Measurements from ENCODE around the gene SIK3. TPM values are rescaled to one million over a fixed set of nuclear protein-coding genes. Genes with fewer than 3 reads are reported as not detected.

SIK3 gene
- total RNA-seq, 1 experiment from 2014 or later, result 31.4 TPM

GRCh38 chr11:117095284-117096161 lies 2.7 kb downstream of the SIK3 start:
- Histone ChIP-seq H3K4me2 (ENCODE audit: insufficient read depth, insufficient read length, low read length) (no peak overlapping the region), H4K20me1 (ENCODE audit: control insufficient read depth, insufficient read depth, insufficient read length) (no peaks in the 10 kb centered on the region), H2BK20ac (ENCODE audit: low read depth, low read length, poor library complexity, severe bottlenecking) (no peak overlapping the region), H2BK120ac (ENCODE audit: low read depth, low read length, poor library complexity, severe bottlenecking) (no peak overlapping the region), H3K18ac (ENCODE audit: insufficient read length, low read depth, low read length) (no peak overlapping the region), H2BK15ac (ENCODE audit: low read depth, low read length) (no peak overlapping the region), H3K79me2 (ENCODE audit: insufficient read depth, low read length) (peaks cover 30% of the 10 kb centered on the region; the same call in 1 of the 2 replicates), H3K23ac (ENCODE audit: insufficient read length, low read depth, low read length) (no peak overlapping the region), H3K14ac (ENCODE audit: insufficient read depth, low read length) (no peak overlapping the region), H3T11ph (ENCODE audit: low read length) (no peak overlapping the region), H3K79me1 (ENCODE audit: insufficient read depth, low read depth, low read length, poor library complexity, severe bottlenecking) (no peaks in the 10 kb centered on the region), H3K9ac (ENCODE audit: extremely low read depth, insufficient read length, low read length) (no peak overlapping the region), H3K27me3 (ENCODE audit: insufficient read depth, low read length) (no peaks in the 10 kb centered on the region), H4K91ac (ENCODE audit: insufficient read length, low read depth, low read length) (no peak overlapping the region), H3K9me3 (ENCODE audit: control insufficient read depth, low read depth, low read length) (no peaks in the 10 kb centered on the region), H2BK12ac (ENCODE audit: insufficient read length, low read depth, low read length) (no peak overlapping the region), H2BK5ac (ENCODE audit: insufficient read length, low read length) (no peak overlapping the region), H2AK5ac (ENCODE audit: insufficient read length, low read length) (no peak overlapping the region), H3K23me2 (ENCODE audit: insufficient read length, low read depth, low read length, poor library complexity, severe bottlenecking) (peaks cover 17% of the 10 kb centered on the region), H2AFZ (ENCODE audit: low read length) (no peak overlapping the region), H4K5ac (ENCODE audit: insufficient read length, low read depth, low read length) (no peak overlapping the region), H4K8ac (replicated peaks; ENCODE audit: insufficient read length, low read depth, low read length) (no peak overlapping the region), H3K27ac (ENCODE audit: insufficient read length, low read depth, low read length) (no peak overlapping the region), H3K56ac (ENCODE audit: insufficient read length, low read depth, low read length) (no peak overlapping the region), H3K4ac (ENCODE audit: low read depth, low read length) (no peak overlapping the region), H3K4me1 (ENCODE audit: insufficient read depth, low read length) (peaks cover 6% of the 10 kb centered on the region; the same call in 1 of the 2 replicates)
- TF ChIP-seq, protein P1, sequence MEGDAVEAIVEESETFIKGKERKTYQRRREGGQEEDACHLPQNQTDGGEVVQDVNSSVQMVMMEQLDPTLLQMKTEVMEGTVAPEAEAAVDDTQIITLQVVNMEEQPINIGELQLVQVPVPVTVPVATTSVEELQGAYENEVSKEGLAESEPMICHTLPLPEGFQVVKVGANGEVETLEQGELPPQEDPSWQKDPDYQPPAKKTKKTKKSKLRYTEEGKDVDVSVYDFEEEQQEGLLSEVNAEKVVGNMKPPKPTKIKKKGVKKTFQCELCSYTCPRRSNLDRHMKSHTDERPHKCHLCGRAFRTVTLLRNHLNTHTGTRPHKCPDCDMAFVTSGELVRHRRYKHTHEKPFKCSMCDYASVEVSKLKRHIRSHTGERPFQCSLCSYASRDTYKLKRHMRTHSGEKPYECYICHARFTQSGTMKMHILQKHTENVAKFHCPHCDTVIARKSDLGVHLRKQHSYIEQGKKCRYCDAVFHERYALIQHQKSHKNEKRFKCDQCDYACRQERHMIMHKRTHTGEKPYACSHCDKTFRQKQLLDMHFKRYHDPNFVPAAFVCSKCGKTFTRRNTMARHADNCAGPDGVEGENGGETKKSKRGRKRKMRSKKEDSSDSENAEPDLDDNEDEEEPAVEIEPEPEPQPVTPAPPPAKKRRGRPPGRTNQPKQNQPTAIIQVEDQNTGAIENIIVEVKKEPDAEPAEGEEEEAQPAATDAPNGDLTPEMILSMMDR (conservative IDR thresholded peaks at IDR 0.05), result no peak
- Mint-ChIP-seq H3K9me3 (0 out of 5 replicates have a peak, but pooled peaks cover 0 to 2% of the 10 kb centered on the region in 2 experiments), H3K27me3 (ENCODE audit: low read depth) (peaks cover 1% of the 10 kb centered on the region; the same call in 1 of the 2 replicates), H3K4me3 (peak overlapping the region in 1 of 2 experiments; percentile 99; a peak in 4 of 5 replicates), H3K4me1 (peaks cover 36% of the 10 kb centered on the region in 2 experiments), H3K27ac (peak overlapping the region; percentile 18 to 59 (median 45); a peak in 2 of 7 replicates), H3K36me3 (ENCODE audit: insufficient read depth in 1 of 3, low read depth in 3 of 3) (peaks cover 7 to 11% (median 9%) of the 10 kb centered on the region in 3 experiments)
- no peak for DNase-seq
- no CpG with 5 or more reads among the region's 9 CpGs for WGBS (ENCODE audit: extremely low coverage, insufficient read length, low lambda C conversion rate)
